Measurements from ENCODE around the gene TNFRSF11A. TPM values are rescaled to one million over a fixed set of nuclear protein-coding genes. Genes with fewer than 3 reads are reported as not detected.

Gene TNFRSF11A
- total RNA-seq, 1 donor from 2014 or later: 0.16 TPM

DNA sequence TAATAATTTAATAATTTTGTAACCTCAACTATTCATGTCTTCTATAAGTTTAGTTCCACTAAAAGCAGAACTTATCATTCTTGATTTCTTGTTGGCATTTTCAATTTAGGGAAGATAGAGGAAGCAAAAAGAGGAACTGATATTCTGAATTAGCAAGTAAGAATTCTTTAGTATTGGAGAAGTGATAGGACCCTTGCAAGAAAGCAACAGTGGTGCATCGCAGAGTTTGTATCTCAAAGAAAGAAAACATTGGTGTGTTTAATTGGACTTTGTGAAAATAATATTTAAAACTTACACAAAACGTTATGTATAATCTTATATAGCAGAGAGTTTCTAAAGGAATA lies 36.5 kb upstream of the TNFRSF11A start:
- Mint-ChIP-seq H3K36me3 (ENCODE audit: low read depth) (peaks cover 18% of the 10 kb centered on the region), H3K27ac (ENCODE audit: unreplicated experiment) (no peak overlapping the region), H3K4me3 (no peak overlapping the region), H3K4me1 (no peaks in the 10 kb centered on the region), H3K27me3 (ENCODE audit: low read depth) (no peaks in the 10 kb centered on the region), H3K9me3 (no peaks in the 10 kb centered on the region)
- TF ChIP-seq, protein P1, sequence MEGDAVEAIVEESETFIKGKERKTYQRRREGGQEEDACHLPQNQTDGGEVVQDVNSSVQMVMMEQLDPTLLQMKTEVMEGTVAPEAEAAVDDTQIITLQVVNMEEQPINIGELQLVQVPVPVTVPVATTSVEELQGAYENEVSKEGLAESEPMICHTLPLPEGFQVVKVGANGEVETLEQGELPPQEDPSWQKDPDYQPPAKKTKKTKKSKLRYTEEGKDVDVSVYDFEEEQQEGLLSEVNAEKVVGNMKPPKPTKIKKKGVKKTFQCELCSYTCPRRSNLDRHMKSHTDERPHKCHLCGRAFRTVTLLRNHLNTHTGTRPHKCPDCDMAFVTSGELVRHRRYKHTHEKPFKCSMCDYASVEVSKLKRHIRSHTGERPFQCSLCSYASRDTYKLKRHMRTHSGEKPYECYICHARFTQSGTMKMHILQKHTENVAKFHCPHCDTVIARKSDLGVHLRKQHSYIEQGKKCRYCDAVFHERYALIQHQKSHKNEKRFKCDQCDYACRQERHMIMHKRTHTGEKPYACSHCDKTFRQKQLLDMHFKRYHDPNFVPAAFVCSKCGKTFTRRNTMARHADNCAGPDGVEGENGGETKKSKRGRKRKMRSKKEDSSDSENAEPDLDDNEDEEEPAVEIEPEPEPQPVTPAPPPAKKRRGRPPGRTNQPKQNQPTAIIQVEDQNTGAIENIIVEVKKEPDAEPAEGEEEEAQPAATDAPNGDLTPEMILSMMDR (conservative IDR thresholded peaks at IDR 0.05): no peak
- no peak for DNase-seq (ENCODE audit: low read depth, low spot score)

DNA sequence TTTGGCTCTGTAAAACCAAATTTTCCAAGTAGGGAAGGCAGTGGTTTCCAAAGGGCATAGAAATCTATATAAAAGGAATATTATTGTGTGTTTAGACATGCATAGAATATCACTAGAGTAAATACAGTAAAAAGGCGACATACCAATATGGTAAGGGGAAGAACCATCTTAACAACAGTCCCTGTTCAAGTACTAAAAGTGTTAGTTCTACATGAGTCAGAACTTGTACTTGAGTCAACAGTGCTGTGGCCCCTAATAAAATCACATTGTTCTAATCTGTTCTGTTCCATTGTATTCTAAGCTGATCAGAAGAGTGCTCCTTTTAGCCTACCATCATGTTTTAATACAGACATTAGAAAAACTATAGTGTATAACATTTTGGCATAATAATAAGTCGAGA lies 36.1 kb upstream of the TNFRSF11A start:
- TF ChIP-seq, protein P1 (conservative IDR thresholded peaks at IDR 0.05): no peak
- Mint-ChIP-seq H3K27me3 (ENCODE audit: low read depth) (no peaks in the 10 kb centered on the region), H3K4me3 (no peak overlapping the region), H3K4me1 (no peaks in the 10 kb centered on the region), H3K36me3 (ENCODE audit: low read depth) (peaks cover 18% of the 10 kb centered on the region), H3K9me3 (no peaks in the 10 kb centered on the region), H3K27ac (ENCODE audit: unreplicated experiment) (no peak overlapping the region)
- no peak for DNase-seq (ENCODE audit: low read depth, low spot score)

DNA sequence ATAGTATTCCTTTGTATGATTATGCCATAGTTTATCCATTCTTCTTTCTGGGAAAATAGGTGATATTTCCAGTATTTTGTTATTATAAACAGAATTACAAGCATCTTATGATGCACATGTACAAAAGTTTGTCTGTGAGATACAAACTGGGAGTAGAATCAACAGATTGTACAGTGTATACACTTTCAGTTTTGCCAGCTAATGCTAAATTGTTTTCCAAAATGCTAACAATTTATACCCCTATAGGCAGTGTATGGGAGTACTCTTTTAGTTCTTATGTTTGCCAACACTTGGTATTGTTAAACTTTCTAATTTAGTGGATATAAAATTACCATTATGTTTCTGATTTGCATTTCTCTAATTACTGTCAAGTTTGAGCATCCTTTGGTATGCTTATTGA lies 31.0 kb upstream of the TNFRSF11A start:
- Mint-ChIP-seq H3K4me1 (no peaks in the 10 kb centered on the region), H3K9me3 (no peaks in the 10 kb centered on the region), H3K36me3 (ENCODE audit: low read depth) (peaks cover 11% of the 10 kb centered on the region), H3K4me3 (no peak overlapping the region), H3K27me3 (ENCODE audit: low read depth) (no peaks in the 10 kb centered on the region), H3K27ac (ENCODE audit: unreplicated experiment) (no peak overlapping the region)
- DNase-seq (ENCODE audit: low read depth, low spot score): no peak
- TF ChIP-seq, protein P1 (conservative IDR thresholded peaks at IDR 0.05): peak; percentile 39

DNA sequence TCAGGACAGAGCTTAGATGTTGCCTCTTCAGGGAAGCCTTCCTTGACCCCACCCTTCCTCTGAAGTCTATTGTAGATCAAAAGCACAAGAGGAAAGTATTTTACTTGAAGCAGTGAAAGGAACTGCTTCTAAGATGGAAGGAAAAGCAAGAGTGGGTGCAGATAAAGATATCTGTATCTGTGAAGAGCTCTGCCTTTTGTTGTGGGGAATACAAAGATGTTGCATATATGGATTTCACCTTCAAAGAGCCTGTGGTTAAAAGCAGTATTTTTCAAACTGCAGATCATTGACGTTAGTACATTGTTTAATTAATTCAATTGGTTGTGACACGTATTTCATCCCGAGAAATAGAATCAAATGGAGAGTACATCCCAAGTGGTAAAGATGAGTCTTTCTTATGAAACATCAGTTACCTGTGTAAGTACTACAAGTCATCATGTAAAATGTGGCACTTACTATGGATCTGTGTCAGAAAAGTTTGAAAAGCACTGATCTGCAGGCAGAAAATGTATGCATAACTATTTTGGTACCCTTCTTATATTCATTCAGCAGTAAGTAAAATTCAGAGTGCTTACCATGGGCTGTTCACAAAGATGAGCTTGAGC lies 24.6 kb upstream of the TNFRSF11A start:
- H3K27me3 Mint-ChIP-seq (ENCODE audit: low read depth): no peaks in the 10 kb centered on the region
- DNase-seq (ENCODE audit: low read depth, low spot score): no peak
- H3K4me1 Mint-ChIP-seq: no peaks in the 10 kb centered on the region
- peaks cover 23% of the 10 kb centered on the region for H3K36me3 Mint-ChIP-seq (ENCODE audit: low read depth)
- TF ChIP-seq, protein P1 (conservative IDR thresholded peaks at IDR 0.05): no peak
- no peaks in the 10 kb centered on the region for H3K9me3 Mint-ChIP-seq
- H3K27ac Mint-ChIP-seq (ENCODE audit: unreplicated experiment): no peak overlapping the region
- H3K4me3 Mint-ChIP-seq: no peak overlapping the region

- H3K4me3 Mint-ChIP-seq: no peak overlapping the region
- no peaks in the 10 kb centered on the region for H3K9me3 Mint-ChIP-seq
- TF ChIP-seq, protein P1 (conservative IDR thresholded peaks at IDR 0.05): no peak
- no peak overlapping the region for H3K27ac Mint-ChIP-seq (ENCODE audit: unreplicated experiment)
- no peaks in the 10 kb centered on the region for H3K27me3 Mint-ChIP-seq (ENCODE audit: low read depth)
- no peaks in the 10 kb centered on the region for H3K4me1 Mint-ChIP-seq
- peaks cover 23% of the 10 kb centered on the region for H3K36me3 Mint-ChIP-seq (ENCODE audit: low read depth)
- no peak for DNase-seq (ENCODE audit: low read depth, low spot score)
Measured at GRCh38 chr18:62301322-62301721, 23.8 kb upstream of the TNFRSF11A start.

All from neural crest cell (in vitro differentiated cells).